Pancreas (tissue), 10 donors: ENCODE measurements around the gene CTRB2. TPM values are rescaled to one million over a fixed set of nuclear protein-coding genes. Genes with fewer than 3 reads are reported as not detected.

Source experiments
- ATAC-seq, 4 donors: fragments of 200-7000 bp; cut with Tn5 transposase; one replicate each; pipeline versions ENCODE4 v1.8.0 to v1.9.1; 2020; ENCODE audit warnings: mild to moderate bottlenecking in 4 of 4, moderate library complexity in 4 of 4
- DNase-seq, 6 donors: peaks; one replicate each; pipeline ENCODE4 v3.0.0-alpha.2; 2020
- FAIRE-seq: peaks from 2 replicates; lab custom pipeline; 2012; peaks lifted over from hg19 to GRCh38; lab: Jason Lieb, UNC
- H3K27ac ChIP-seq, 4 donors: fragments of 200-600 bp; sonication (generic); 1 replicate in 3 of 4; 2 replicates in 1 of 4; pipeline versions ENCODE4 v1.5.0 to v1.8.0; 2020
- H3K27me3 ChIP-seq, 4 donors: fragments of 200-600 bp; one replicate each; pipeline ENCODE4 v1.8.0; 2021
- H3K36me3 ChIP-seq, 3 donors: fragments of 200-600 bp; sonication (generic) in 1 of 3; one replicate each; pipeline versions ENCODE4 v1.5.0 to v1.8.0; 2020 to 2021
- H3K4me1 ChIP-seq, 3 donors: fragments of 200-600 bp; one replicate each; pipeline ENCODE4 v1.8.0; 2021
- H3K4me3 ChIP-seq, 4 donors: fragments of 200-600 bp; sonication (generic) in 2 of 4; one replicate each; pipeline versions ENCODE4 v1.5.0 to v1.8.0; 2020 to 2021
- H3K9me3 ChIP-seq, 4 donors: fragments of 200-600 bp; one replicate each; pipeline ENCODE4 v1.8.0; 2021
- CTCF ChIP-seq, 4 donors: fragments of 200-600 bp; sonication (generic) in 3 of 4; IDR thresholded peaks; one replicate each; pipeline versions ENCODE4 v1.5.0 to v1.8.0; 2021; ENCODE audit warnings: antibody characterized with exemption in 4 of 4
- WGBS, 2 donors: extraction: QIAGEN DNeasy Blood & Tissue Kit; methylation state at CpG; one replicate each; pipeline ENCODE4 v1.1.7; 2013; 5-methylcytosine and 5-hydroxymethylcytosine counted together
- intact Hi-C, 3 donors: fragments of 100-400 bp; cut with DNase I; formaldehyde crosslinking; loops; one replicate each; pipeline versions ENCODE4 v1.11.1 to v1.14.2; 2022
- polyA plus RNA-seq, 2 donors: library from polyadenylated mRNA; stranded (reverse); fragments of 200-250 nt; gene quantifications; one replicate each; pipeline ENCODE4 v1.2.3, GENCODE V29; 2013
- total RNA-seq, 6 donors: library from RNA; stranded (reverse); fragmentation: NEBNext Ultra II Directional in 4 of 6; extraction: Animal tissue kit (Norgen Biotek cat#: 25700) in 4 of 6; gene quantifications; one replicate each; pipeline versions ENCODE4 v1.2.1 to v1.2.4, GENCODE V29; 2021 to 2023
- donor health status: healthy with polysubstance abuse.
- donor health status: DM: no; HTN: no; CAD: no; lungs with moderate emphysema.
- donor health status: DM: no; HTN: no; CAD: no.
- donor health status: control.
- donor health status: control.
- donor health status: Bipolar disorder and iron deficiency.
- donor health status: DM: yes; HTN: yes; CAD: no.
- donor health status: DM: no; HTN: no; CAD: no.
- donor health status: DM: no; HTN: no; CAD: no.
- donor health status: DM: yes; HTN: yes; CAD: no.

The CTRB2 gene
- total and polyA plus RNA-seq, 8 donors: 20,002 to 57,899 (median 37,962) TPM

DNA sequence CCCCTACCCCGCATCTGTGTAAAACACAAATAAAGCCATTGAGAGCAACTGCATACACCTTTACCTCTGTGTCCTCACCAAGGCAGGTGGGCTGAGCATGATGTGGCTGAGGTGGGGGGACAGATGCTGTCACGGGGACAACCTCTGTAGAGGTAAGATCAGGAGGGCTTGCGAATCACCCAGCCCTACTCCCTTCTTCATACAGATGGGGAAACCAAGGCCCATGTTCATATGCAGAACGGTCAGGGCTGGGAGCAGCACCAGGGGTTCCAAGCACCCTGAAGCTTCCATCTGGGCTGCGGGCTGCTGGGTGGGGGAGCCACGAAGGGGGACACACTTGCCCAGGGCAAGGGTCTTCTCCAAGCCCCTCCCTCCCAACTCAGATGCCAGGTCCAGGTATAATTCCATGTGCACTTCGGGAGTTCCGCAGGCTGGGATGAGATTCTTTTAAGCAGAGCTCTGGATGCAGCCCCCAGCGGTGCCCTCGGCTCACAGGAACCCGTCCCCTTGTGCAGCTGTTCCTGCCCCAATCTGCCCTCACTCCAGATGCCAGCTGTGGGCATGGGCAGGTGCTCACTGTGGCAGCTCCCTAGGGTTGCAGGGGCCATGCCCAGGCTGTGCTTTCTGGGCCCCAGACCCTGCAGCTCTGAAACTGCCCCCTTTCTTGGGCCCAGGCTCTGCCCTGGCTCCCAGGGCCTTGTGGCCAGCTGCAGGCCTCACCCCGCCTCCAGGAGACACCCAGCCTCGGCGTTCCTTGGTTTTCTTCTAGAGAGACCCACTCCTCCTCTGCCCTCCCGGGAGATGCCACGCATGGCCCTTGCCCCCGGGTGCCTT lies 21.4 kb upstream of the CTRB2 start:
- TF ChIP-seq CTCF (IDR thresholded peaks at IDR 0.05): no peak
- peaks cover 0 to 46% (median 0%) of the 10 kb centered on the region in 3 donors for H3K36me3 ChIP-seq
- H3K9me3 ChIP-seq: no peaks in the 10 kb centered on the region
- intact Hi-C loops: no loop called here
- WGBS, 2 donors: 47 to 53% methylated on average over 17 of the region's 17 CpGs
- peak in 5 of 6 donors; percentile 67 to 91 (median 84) for DNase-seq
- FAIRE-seq: no peak
- H3K27me3 ChIP-seq: no peaks in the 10 kb centered on the region
- no peaks in the 10 kb centered on the region for H3K4me1 ChIP-seq
- H3K27ac ChIP-seq: peak overlapping the region in 3 of 4 donors; percentile 46 to 93 (median 50)
- H3K4me3 ChIP-seq: no peak overlapping the region
- ATAC-seq: peak; percentile 0 to 4 (median 2)

- WGBS, 2 donors: 38 to 41% methylated on average over 18 of the region's 18 CpGs
- no peaks in the 10 kb centered on the region for H3K4me1 ChIP-seq
- no peaks in the 10 kb centered on the region for H3K27me3 ChIP-seq
- TF ChIP-seq CTCF (IDR thresholded peaks at IDR 0.05): no peak
- peak overlapping the region; percentile 42 to 93 (median 56) for H3K27ac ChIP-seq
- DNase-seq (peak in 4 of 6 donors; percentile 62 to 92 (median 82)), FAIRE-seq (no peak), ATAC-seq (peak; percentile 1 to 8 (median 4))
- H3K9me3 ChIP-seq: no peaks in the 10 kb centered on the region
- intact Hi-C loops: loop anchor here in 1 of 3 donors (2.0 kb wide), 1 partner anchor 21 kb away; the partner anchor contains the start of gene CTRB2
- H3K36me3 ChIP-seq: peaks cover 0 to 38% (median 0%) of the 10 kb centered on the region in 3 donors
- H3K4me3 ChIP-seq: peak overlapping the region in 1 of 4 donors; percentile 1
Measured at GRCh38 chr16:75227361-75228142, 20.6 kb upstream of the CTRB2 start.

- no peak for TF ChIP-seq CTCF (IDR thresholded peaks at IDR 0.05)
- no peaks in the 10 kb centered on the region for H3K9me3 ChIP-seq
- H3K36me3 ChIP-seq: peaks cover 0 to 31% (median 0%) of the 10 kb centered on the region in 3 donors
- DNase-seq: peak; percentile 66 to 93 (median 84)
- no peaks in the 10 kb centered on the region for H3K4me1 ChIP-seq
- peak; percentile 3 to 13 (median 6) for ATAC-seq
- intact Hi-C loops: loop anchor here in 1 of 3 donors (2.0 kb wide), 1 partner anchor 20 kb away; the partner anchor contains the start of gene CTRB2
- no peak for FAIRE-seq
- WGBS, 2 donors: 29 to 31% methylated on average over 22 of the region's 22 CpGs
- H3K4me3 ChIP-seq: peak overlapping the region in 1 of 4 donors; percentile 59
- H3K27me3 ChIP-seq: no peaks in the 10 kb centered on the region
- peak overlapping the region; percentile 66 to 93 (median 82) for H3K27ac ChIP-seq
Measured at GRCh38 chr16:75226550-75227360, 19.8 kb upstream of the CTRB2 start.

DNA sequence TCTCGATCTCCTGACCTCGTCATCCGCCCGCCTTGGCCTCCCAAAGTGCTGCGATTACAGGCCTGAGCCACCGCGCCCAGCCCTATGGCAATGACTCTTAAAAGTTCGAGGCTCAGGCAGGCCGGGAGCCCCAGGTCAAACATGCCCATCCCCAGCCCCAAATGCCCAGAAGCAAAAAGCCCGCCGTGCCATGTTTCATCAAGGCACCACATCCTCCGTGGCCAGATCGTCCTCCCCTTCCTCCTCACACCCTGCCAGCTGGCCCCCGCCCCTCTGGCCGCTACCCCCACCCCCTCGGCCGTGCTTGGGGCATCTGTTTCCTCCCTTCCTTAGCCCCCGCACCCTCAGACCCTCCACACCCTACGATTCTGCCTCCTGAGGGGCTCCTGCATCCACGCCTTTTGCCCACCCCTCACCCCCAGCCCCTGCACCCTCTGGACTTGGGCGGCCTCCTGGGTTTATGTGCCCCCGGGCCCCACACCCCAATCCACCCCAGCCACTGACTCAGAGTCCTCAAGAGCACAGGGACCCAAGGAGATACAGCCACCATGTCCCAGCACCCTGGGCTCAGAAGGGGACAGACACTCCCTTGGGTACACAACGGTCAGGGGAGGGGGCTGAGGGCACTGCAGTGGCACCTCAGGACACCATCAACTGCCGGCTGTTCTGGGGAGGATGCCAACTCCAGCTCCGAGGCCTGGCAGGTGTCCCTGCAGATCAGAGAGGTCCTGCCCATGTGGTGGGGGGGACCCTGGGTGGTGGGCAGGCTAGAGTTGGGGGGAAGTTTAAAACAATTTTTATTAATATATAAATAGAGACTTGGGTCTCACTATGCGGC lies 18.9 kb upstream of the CTRB2 start:
- H3K27ac ChIP-seq: peak overlapping the region; percentile 66 to 93 (median 82)
- DNase-seq: peak; percentile 70 to 93 (median 83)
- intact Hi-C loops: loop anchor here in 2 of 3 donors (2.0 kb wide), 1 partner anchor 19 kb away; the partner anchor contains the start of gene CTRB2 (in 2 of the 2)
- ATAC-seq: peak; percentile 1 to 7 (median 2)
- 29 to 30% methylated on average over 22 to 26 of the region's 26 CpGs for WGBS, 2 donors
- H3K4me1 ChIP-seq: no peaks in the 10 kb centered on the region
- peaks cover 0 to 23% (median 0%) of the 10 kb centered on the region in 3 donors for H3K36me3 ChIP-seq
- peak overlapping the region in 3 of 4 donors; percentile 45 to 59 (median 48) for H3K4me3 ChIP-seq
- no peak for TF ChIP-seq CTCF (IDR thresholded peaks at IDR 0.05)
- FAIRE-seq: no peak
- no peaks in the 10 kb centered on the region for H3K27me3 ChIP-seq
- no peaks in the 10 kb centered on the region for H3K9me3 ChIP-seq
